ENCODE results near the gene CELSR1. TPM values are rescaled to one million over a fixed set of nuclear protein-coding genes. Genes with fewer than 3 reads are reported as not detected.

Gene CELSR1
- total RNA-seq, 3 donors from 2014 or later (not counting 1 experiment from before 2014, with no cell fraction given) = 0.89 to 3.9 (median 1.9) TPM

DNA sequence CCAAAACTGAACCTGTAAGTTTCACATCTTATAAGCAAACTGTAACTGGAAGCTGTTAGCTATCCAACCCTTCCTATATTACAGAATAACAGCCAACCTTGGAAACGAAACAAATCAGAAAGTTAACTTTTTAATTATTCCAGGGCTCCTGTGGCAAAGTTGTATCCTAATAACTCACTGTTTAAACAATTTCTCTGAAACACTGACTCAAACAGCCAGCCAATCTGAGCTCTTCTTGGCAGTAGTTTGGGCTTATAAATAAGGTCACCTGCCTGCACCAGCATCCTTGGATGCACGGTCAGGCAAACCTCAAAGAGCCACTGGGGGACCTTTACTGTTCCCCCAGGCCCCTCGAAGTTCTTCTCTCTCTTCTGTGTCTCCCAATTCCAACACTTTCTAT lies 5.0 kb downstream of the CELSR1 start:
- Histone ChIP-seq H3K27me3 (ENCODE audit: control insufficient read depth, insufficient read depth, low read length) (no peaks in the 10 kb centered on the region), H3K4me3 (ENCODE audit: low read length) (no peak overlapping the region), H3K4me1 (ENCODE audit: control insufficient read depth, insufficient read depth, low read length) (peaks cover 7% of the 10 kb centered on the region), H3K27ac (ENCODE audit: low read length) (no peak overlapping the region), H3K9me3 (ENCODE audit: control insufficient read depth, insufficient read depth, low read length) (no peaks in the 10 kb centered on the region), H3K36me3 (ENCODE audit: control insufficient read depth, insufficient read depth, low read length) (no peaks in the 10 kb centered on the region)
- intact Hi-C loops (cut with micrococcal nuclease) = no loop called here
- Mint-ChIP-seq H3K4me1 (peaks cover 5 to 6% of the 10 kb centered on the region in 2 donors), H3K9me3 (no peaks in the 10 kb centered on the region), H3K27me3 (ENCODE audit: low read depth in 2 of 2) (peaks cover 10 to 13% of the 10 kb centered on the region in 2 donors), H3K4me3 (no peak overlapping the region), H3K27ac (no peak overlapping the region), H3K36me3 (no peaks in the 10 kb centered on the region)
- TF ChIP-seq, protein P1, sequence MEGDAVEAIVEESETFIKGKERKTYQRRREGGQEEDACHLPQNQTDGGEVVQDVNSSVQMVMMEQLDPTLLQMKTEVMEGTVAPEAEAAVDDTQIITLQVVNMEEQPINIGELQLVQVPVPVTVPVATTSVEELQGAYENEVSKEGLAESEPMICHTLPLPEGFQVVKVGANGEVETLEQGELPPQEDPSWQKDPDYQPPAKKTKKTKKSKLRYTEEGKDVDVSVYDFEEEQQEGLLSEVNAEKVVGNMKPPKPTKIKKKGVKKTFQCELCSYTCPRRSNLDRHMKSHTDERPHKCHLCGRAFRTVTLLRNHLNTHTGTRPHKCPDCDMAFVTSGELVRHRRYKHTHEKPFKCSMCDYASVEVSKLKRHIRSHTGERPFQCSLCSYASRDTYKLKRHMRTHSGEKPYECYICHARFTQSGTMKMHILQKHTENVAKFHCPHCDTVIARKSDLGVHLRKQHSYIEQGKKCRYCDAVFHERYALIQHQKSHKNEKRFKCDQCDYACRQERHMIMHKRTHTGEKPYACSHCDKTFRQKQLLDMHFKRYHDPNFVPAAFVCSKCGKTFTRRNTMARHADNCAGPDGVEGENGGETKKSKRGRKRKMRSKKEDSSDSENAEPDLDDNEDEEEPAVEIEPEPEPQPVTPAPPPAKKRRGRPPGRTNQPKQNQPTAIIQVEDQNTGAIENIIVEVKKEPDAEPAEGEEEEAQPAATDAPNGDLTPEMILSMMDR (IDR thresholded peaks at IDR 0.05) = no peak
- no peak for ATAC-seq
- DNase-seq = no peak
- WGBS (ENCODE audit: insufficient coverage) = 71% methylated on average over 3 of the region's 3 CpGs

DNA sequence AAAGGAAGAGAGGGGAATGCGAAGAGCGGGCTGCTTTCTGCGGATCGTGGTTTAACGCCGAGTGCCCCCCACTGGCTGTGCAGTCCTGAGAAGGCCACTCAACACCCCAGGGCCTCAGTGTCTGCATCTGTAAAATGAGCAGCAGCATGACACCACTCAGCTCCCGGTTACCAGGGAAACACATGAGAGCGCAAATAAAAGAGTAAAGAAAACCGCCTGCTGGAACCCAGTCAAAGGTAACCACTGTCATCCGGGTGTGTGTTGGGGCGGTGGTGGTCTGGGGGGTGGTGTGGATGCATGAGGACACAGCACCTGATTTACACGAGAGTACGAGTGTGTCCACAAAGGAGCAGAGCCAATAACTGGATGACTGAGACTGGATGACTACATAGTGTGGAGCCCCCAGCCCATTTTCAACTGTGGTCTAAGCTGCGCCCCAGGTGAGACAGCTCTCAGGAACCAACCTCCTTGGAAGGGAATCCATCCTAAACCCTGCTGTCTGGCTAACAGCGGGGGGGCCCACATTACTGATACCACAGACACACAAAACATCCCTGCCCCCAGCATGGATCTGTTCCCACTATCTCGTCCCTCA lies 5.7 kb downstream of the CELSR1 start:
- Histone ChIP-seq H3K4me1 (ENCODE audit: control insufficient read depth, insufficient read depth, low read length) (peaks cover 7% of the 10 kb centered on the region), H3K27me3 (ENCODE audit: control insufficient read depth, insufficient read depth, low read length) (no peaks in the 10 kb centered on the region), H3K27ac (ENCODE audit: low read length) (no peak overlapping the region), H3K4me3 (ENCODE audit: low read length) (no peak overlapping the region), H3K9me3 (ENCODE audit: control insufficient read depth, insufficient read depth, low read length) (no peaks in the 10 kb centered on the region), H3K36me3 (ENCODE audit: control insufficient read depth, insufficient read depth, low read length) (no peaks in the 10 kb centered on the region)
- 87% methylated on average over 16 of the region's 16 CpGs for WGBS (ENCODE audit: insufficient coverage)
- Mint-ChIP-seq H3K36me3 (no peaks in the 10 kb centered on the region), H3K27ac (no peak overlapping the region), H3K27me3 (ENCODE audit: low read depth in 2 of 2) (peaks cover 17 to 18% of the 10 kb centered on the region in 2 donors), H3K4me3 (no peak overlapping the region), H3K4me1 (peaks cover 5 to 6% of the 10 kb centered on the region in 2 donors), H3K9me3 (no peaks in the 10 kb centered on the region)
- intact Hi-C loops (cut with micrococcal nuclease) = no loop called here
- ATAC-seq (no peak), DNase-seq (no peak)
- TF ChIP-seq, protein P1 (IDR thresholded peaks at IDR 0.05) = no peak

- H3K36me3 ChIP-seq (ENCODE audit: control insufficient read depth, insufficient read depth, low read length) = no peaks in the 10 kb centered on the region
- ATAC-seq = no peak
- DNase-seq = no peak
- peaks cover 5 to 6% of the 10 kb centered on the region in 2 donors for H3K4me1 Mint-ChIP-seq
- WGBS (ENCODE audit: insufficient coverage) = 47% methylated on average over 12 of the region's 15 CpGs
- TF ChIP-seq, protein P1 (IDR thresholded peaks at IDR 0.05) = no peak
- no peak overlapping the region for H3K27ac ChIP-seq (ENCODE audit: low read length)
- no peaks in the 10 kb centered on the region for H3K36me3 Mint-ChIP-seq
- H3K27me3 ChIP-seq (ENCODE audit: control insufficient read depth, insufficient read depth, low read length) = no peaks in the 10 kb centered on the region
- H3K9me3 Mint-ChIP-seq = no peaks in the 10 kb centered on the region
- H3K4me3 Mint-ChIP-seq = no peak overlapping the region
- H3K4me1 ChIP-seq (ENCODE audit: control insufficient read depth, insufficient read depth, low read length) = no peaks in the 10 kb centered on the region
- intact Hi-C loops (cut with micrococcal nuclease) = no loop called here
- no peak overlapping the region for H3K27ac Mint-ChIP-seq
- H3K27me3 Mint-ChIP-seq (ENCODE audit: low read depth in 2 of 2) = peaks cover 15 to 21% of the 10 kb centered on the region in 2 donors
- H3K4me3 ChIP-seq (ENCODE audit: low read length) = no peak overlapping the region
- H3K9me3 ChIP-seq (ENCODE audit: control insufficient read depth, insufficient read depth, low read length) = no peaks in the 10 kb centered on the region
These were observed 9.3 kb downstream of the CELSR1 start for GRCh38 chr22:46528121-46528610.

Measured in natural killer cell (primary cell).